Osteoblast (primary cell): ENCODE data around the gene SMC4. TPM values are rescaled to one million over a fixed set of nuclear protein-coding genes. Genes with fewer than 3 reads are reported as not detected.
"Not testable (repeated sequence)": the region's sequence is repeated elsewhere in the genome, so short reads cannot be mapped to it uniquely, and the experiment has no call there.

ENCODE experiments used
- DNase-seq: peaks from one replicate; pipeline ENCODE4 v3.0.0; 2011; ENCODE audit warnings: low spot score, mixed read lengths; ENCODE audit not compliant: insufficient read length; ENCODE audit errors: missing footprints
- H2AFZ ChIP-seq: 2 replicates; pipeline ENCODE4 v1.6.0; 2011; ENCODE audit warnings: mild to moderate bottlenecking, low read length
- H3K27ac ChIP-seq: 2 replicates; pipeline ENCODE4 v1.5.1; 2011; ENCODE audit warnings: mild to moderate bottlenecking, low read depth, low read length, moderate library complexity
- H3K27me3 ChIP-seq: 2 replicates; pipeline ENCODE4 v1.6.0; 2012; ENCODE audit warnings: mild to moderate bottlenecking, control low read depth, inconsistent platforms, low read length, moderate library complexity; ENCODE audit not compliant: insufficient read depth
- H3K36me3 ChIP-seq: 2 replicates; pipeline ENCODE4 v1.5.1; 2011; ENCODE audit warnings: mild to moderate bottlenecking, low read length, control low read depth, moderate library complexity; ENCODE audit not compliant: insufficient read depth
- H3K4me1 ChIP-seq: 2 replicates; pipeline ENCODE4 v1.5.1; 2011; ENCODE audit warnings: mild to moderate bottlenecking, low read length, control low read depth, moderate library complexity; ENCODE audit not compliant: insufficient read depth
- H3K4me2 ChIP-seq: 2 replicates; pipeline ENCODE4 v1.6.0; 2011; ENCODE audit warnings: mild to moderate bottlenecking, low read length; ENCODE audit not compliant: insufficient read depth
- H3K4me3 ChIP-seq: fragments of 200-600 bp; sonication (generic); 3 replicates; pipeline ENCODE4 v1.5.1; 2012; ENCODE audit warnings: mild to moderate bottlenecking, low read length, inconsistent platforms; ENCODE audit not compliant: insufficient read depth
- H3K79me2 ChIP-seq: 2 replicates; pipeline ENCODE4 v1.6.0; 2012; ENCODE audit warnings: mild to moderate bottlenecking, low read length, control low read depth, inconsistent platforms; ENCODE audit not compliant: insufficient read depth
- H3K9me3 ChIP-seq: 2 replicates; pipeline ENCODE4 v1.5.1; 2011; ENCODE audit warnings: low read depth, low read length, control low read depth
- H4K20me1 ChIP-seq: 2 replicates; pipeline ENCODE4 v1.6.0; 2012; ENCODE audit warnings: mild to moderate bottlenecking, low read length, control low read depth; ENCODE audit not compliant: insufficient read depth
- total RNA-seq: library from RNA; depleted of rRNA; stranded (reverse); fragments of >200 nt; gene quantifications from 2 replicates; pipeline ENCODE4 v1.2.3, GENCODE V29; 2012
- TF ChIP-seq, protein P1 (sequence below): IDR thresholded peaks from 2 replicates; pipeline ENCODE4 v1.5.1; 2011; ENCODE audit warnings: mild to moderate bottlenecking, low read depth, low read length, moderate library complexity; ENCODE audit errors: extremely low read depth

SMC4 gene
- total RNA-seq, result 32.9 and 44.2 TPM in 2 replicates

- Histone ChIP-seq H4K20me1 (no peaks in the 10 kb centered on the region), H3K79me2 (peaks cover 82% of the 10 kb centered on the region), H2AFZ (peak within 1 kb of the TSS; percentile 99), H3K4me1 (peaks cover 26% of the 10 kb centered on the region), H3K27ac (peak within 1 kb of the TSS; percentile 94), H3K9me3 (no peaks in the 10 kb centered on the region), H3K4me3 (peak within 1 kb of the TSS; percentile 93), H3K36me3 (no peaks in the 10 kb centered on the region), H3K4me2 (peak within 1 kb of the TSS; percentile 95), H3K27me3 (no peaks in the 10 kb centered on the region)
- TF ChIP-seq, protein P1, sequence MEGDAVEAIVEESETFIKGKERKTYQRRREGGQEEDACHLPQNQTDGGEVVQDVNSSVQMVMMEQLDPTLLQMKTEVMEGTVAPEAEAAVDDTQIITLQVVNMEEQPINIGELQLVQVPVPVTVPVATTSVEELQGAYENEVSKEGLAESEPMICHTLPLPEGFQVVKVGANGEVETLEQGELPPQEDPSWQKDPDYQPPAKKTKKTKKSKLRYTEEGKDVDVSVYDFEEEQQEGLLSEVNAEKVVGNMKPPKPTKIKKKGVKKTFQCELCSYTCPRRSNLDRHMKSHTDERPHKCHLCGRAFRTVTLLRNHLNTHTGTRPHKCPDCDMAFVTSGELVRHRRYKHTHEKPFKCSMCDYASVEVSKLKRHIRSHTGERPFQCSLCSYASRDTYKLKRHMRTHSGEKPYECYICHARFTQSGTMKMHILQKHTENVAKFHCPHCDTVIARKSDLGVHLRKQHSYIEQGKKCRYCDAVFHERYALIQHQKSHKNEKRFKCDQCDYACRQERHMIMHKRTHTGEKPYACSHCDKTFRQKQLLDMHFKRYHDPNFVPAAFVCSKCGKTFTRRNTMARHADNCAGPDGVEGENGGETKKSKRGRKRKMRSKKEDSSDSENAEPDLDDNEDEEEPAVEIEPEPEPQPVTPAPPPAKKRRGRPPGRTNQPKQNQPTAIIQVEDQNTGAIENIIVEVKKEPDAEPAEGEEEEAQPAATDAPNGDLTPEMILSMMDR, result no peak
- peak; percentile 97 for DNase-seq
These were observed at the start of gene SMC4, which contains the start of gene IFT80 for GRCh38 chr3:160399125-160400029. TSS of gene SMC4 (plus strand) at chr3:160399650. CDS start at chr3:160400827, 1,177 bp downstream. TSS of gene IFT80 (minus strand) at chr3:160399225. CDS start at chr3:160384600, 14,625 bp downstream.

DNA sequence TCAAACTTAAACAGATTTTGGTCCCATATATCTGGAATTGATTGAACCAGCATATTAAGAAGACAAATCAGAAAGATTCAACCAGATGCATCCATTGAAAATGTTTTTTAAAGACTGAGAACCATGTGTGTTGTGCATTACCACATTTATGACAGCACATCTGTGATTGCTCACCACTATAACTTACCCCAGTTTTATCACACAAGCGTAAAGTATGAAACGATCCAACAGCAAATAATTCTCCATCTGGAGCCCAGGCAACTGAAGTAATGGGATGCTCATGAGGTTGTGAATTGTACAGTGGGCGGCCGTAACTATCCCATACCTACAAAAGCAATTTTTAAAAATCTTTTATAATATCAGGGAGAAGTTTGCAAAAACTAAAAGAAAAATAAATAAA lies 43.6 kb upstream of the SMC4 start:
- Histone ChIP-seq H4K20me1 (no peaks in the 10 kb centered on the region), H3K36me3 (peaks cover 8% of the 10 kb centered on the region), H3K9me3 (no peaks in the 10 kb centered on the region), H3K79me2 (no peaks in the 10 kb centered on the region), H3K27me3 (no peaks in the 10 kb centered on the region), H3K27ac (no peak overlapping the region), H3K4me1 (no peaks in the 10 kb centered on the region), H2AFZ (no peak overlapping the region), H3K4me3 (no peak overlapping the region), H3K4me2 (no peak overlapping the region)
- TF ChIP-seq, protein P1, result no peak
- no peak for DNase-seq

DNA sequence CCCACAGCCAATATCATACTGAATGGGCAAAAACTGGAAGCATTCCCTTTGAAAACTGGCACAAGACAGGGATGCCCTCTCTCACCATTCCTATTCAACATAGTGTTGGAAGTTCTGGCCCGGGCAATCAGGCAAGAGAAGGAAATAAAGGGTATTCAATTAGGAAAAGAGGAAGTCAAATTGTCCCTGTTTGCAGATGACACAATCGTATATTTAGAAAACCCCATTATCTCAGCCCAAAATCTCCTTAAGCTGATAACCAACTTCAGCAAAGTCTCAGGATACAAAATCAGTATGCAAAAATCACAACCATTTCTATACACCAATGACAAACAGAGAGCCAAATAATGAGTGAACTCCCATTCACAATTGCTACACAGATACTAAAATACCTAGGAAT lies 36.6 kb upstream of the SMC4 start:
- not testable (repeated sequence) for H3K27ac ChIP-seq, H3K4me1 ChIP-seq, H3K4me2 ChIP-seq, H4K20me1 ChIP-seq, H3K9me3 ChIP-seq, H2AFZ ChIP-seq, H3K27me3 ChIP-seq, DNase-seq, H3K36me3 ChIP-seq, H3K4me3 ChIP-seq, H3K79me2 ChIP-seq

GRCh38 chr3:160365869-160366522 lies 33.5 kb upstream of the SMC4 start:
- Histone ChIP-seq H4K20me1 (no peaks in the 10 kb centered on the region), H3K4me2 (no peak overlapping the region), H3K9me3 (no peaks in the 10 kb centered on the region), H3K27ac (no peak overlapping the region), H3K4me3 (no peak overlapping the region), H3K27me3 (no peaks in the 10 kb centered on the region), H2AFZ (no peak overlapping the region), H3K79me2 (no peaks in the 10 kb centered on the region), H3K4me1 (no peaks in the 10 kb centered on the region), H3K36me3 (peaks cover 2% of the 10 kb centered on the region)
- no peak for DNase-seq
- TF ChIP-seq, protein P1, result no peak
